HG03025 (cell line): ENCODE results near the gene XIRP2.

Experiments used
- ATAC-seq: cut with Tn5 transposase; IDR thresholded peaks from one replicate; pipeline ENCODE4 v1.9.1; 2021; ENCODE audit warnings: mild to moderate bottlenecking, moderate library complexity; ENCODE audit not compliant: unreplicated experiment, low FRiP score

The XIRP2 gene

GRCh38 chr2:167132906-167133555 is 244.8 kb downstream of the XIRP2 start:
- no peak for ATAC-seq

GRCh38 chr2:167133614-167134013 is 245.3 kb downstream of the XIRP2 start:
- no peak for ATAC-seq

- no peak for ATAC-seq
Observed at GRCh38 chr2:167134381-167135072, 246.2 kb downstream of the XIRP2 start.

GRCh38 chr2:167135706-167136105 is 247.4 kb downstream of the XIRP2 start:
- ATAC-seq, result no peak

GRCh38 chr2:167136879-167137596 is 248.8 kb downstream of the XIRP2 start:
- ATAC-seq, result no peak

GRCh38 chr2:167140330-167140729 is 252.1 kb downstream of the XIRP2 start:
- no peak for ATAC-seq

GRCh38 chr2:167140767-167141166 is 252.5 kb downstream of the XIRP2 start:
- ATAC-seq, result no peak

- no peak for ATAC-seq
Observed at GRCh38 chr2:167142554-167142953, 254.3 kb downstream of the XIRP2 start.

- no peak for ATAC-seq
Observed at GRCh38 chr2:167144179-167144898, 256.1 kb downstream of the XIRP2 start.

- no peak for ATAC-seq
Observed at GRCh38 chr2:167147271-167147941, 259.1 kb downstream of the XIRP2 start.

- ATAC-seq, result no peak
Observed at GRCh38 chr2:167151894-167152293, 263.6 kb downstream of the XIRP2 start.

- no peak for ATAC-seq
Observed at GRCh38 chr2:167157523-167157922, 269.2 kb downstream of the XIRP2 start.

GRCh38 chr2:167177196-167177595 is 288.9 kb downstream of the XIRP2 start:
- ATAC-seq, result no peak

GRCh38 chr2:167181134-167181533 is 292.9 kb downstream of the XIRP2 start:
- no peak for ATAC-seq

- ATAC-seq, result no peak
Observed at GRCh38 chr2:167181688-167182087, 293.4 kb downstream of the XIRP2 start.

- no peak for ATAC-seq
Observed at GRCh38 chr2:167182403-167182802, 294.1 kb downstream of the XIRP2 start.

- no peak for ATAC-seq
Observed at GRCh38 chr2:167183931-167184330, 295.7 kb downstream of the XIRP2 start.

- ATAC-seq, result no peak
Observed at GRCh38 chr2:167186465-167186864, 298.2 kb downstream of the XIRP2 start.

- no peak for ATAC-seq
Observed at GRCh38 chr2:167187049-167187727, 298.9 kb downstream of the XIRP2 start.
